Neural cell (in vitro differentiated cells): ENCODE results near the gene TAF1B.

Source experiments
- EP300 ChIP-seq: fragments of 450-650 bp; conservative IDR thresholded peaks from 2 replicates; pipeline ENCODE4 v1.6.1; 2014; ENCODE audit warnings: antibody characterized with exemption, mild to moderate bottlenecking, moderate library complexity; ENCODE audit not compliant: poor library complexity, severe bottlenecking
- EZH2 ChIP-seq: fragments of 200-600, 300-800 bp; shearing (Covaris generic), sonication (generic); IDR thresholded peaks from 2 replicates; pipeline ENCODE4 v1.6.1; 2014; ENCODE audit warnings: antibody characterized with exemption, low read length, borderline replicate concordance, mild to moderate bottlenecking; ENCODE audit not compliant: insufficient read depth, poor library complexity, severe bottlenecking
- MXI1 ChIP-seq: fragments of 450-650 bp; conservative IDR thresholded peaks from 2 replicates; pipeline ENCODE4 v1.6.1; 2014; ENCODE audit warnings: antibody characterized with exemption, mild to moderate bottlenecking; ENCODE audit not compliant: poor library complexity, severe bottlenecking
- POLR2AphosphoS5 ChIP-seq: IDR thresholded peaks from 2 replicates; pipeline ENCODE4 v1.6.1; 2012
- RAD21 ChIP-seq: fragments of 450-650 bp; conservative IDR thresholded peaks from 2 replicates; pipeline ENCODE4 v1.6.1; 2014; ENCODE audit warnings: antibody characterized with exemption, mild to moderate bottlenecking, moderate library complexity
- SMC3 ChIP-seq: fragments of 450-650 bp; conservative IDR thresholded peaks from 2 replicates; pipeline ENCODE4 v1.6.1; 2014; ENCODE audit warnings: antibody characterized with exemption, mild to moderate bottlenecking, moderate library complexity; ENCODE audit not compliant: poor library complexity
- TAF1 ChIP-seq: IDR thresholded peaks from 2 replicates; pipeline ENCODE4 v1.6.1; 2012; ENCODE audit warnings: low read depth
- TF ChIP-seq, protein P1 (sequence below): fragments of 450-650 bp; IDR thresholded peaks from 2 replicates; pipeline ENCODE4 v1.5.1; 2014; ENCODE audit warnings: antibody characterized with exemption, mild to moderate bottlenecking, moderate library complexity; ENCODE audit not compliant: poor library complexity, severe bottlenecking
- TF ChIP-seq, protein P2 (sequence below): IDR thresholded peaks from 2 replicates; pipeline ENCODE4 v1.6.1; 2012; ENCODE audit warnings: borderline replicate concordance

GRCh38 chr2:9852881-9853280 is 9.6 kb downstream of the TAF1B start:
- TF ChIP-seq, protein P1, sequence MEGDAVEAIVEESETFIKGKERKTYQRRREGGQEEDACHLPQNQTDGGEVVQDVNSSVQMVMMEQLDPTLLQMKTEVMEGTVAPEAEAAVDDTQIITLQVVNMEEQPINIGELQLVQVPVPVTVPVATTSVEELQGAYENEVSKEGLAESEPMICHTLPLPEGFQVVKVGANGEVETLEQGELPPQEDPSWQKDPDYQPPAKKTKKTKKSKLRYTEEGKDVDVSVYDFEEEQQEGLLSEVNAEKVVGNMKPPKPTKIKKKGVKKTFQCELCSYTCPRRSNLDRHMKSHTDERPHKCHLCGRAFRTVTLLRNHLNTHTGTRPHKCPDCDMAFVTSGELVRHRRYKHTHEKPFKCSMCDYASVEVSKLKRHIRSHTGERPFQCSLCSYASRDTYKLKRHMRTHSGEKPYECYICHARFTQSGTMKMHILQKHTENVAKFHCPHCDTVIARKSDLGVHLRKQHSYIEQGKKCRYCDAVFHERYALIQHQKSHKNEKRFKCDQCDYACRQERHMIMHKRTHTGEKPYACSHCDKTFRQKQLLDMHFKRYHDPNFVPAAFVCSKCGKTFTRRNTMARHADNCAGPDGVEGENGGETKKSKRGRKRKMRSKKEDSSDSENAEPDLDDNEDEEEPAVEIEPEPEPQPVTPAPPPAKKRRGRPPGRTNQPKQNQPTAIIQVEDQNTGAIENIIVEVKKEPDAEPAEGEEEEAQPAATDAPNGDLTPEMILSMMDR: no peak
- TF ChIP-seq POLR2AphosphoS5: no peak
- no peak for TF ChIP-seq EP300
- TF ChIP-seq EZH2: no peak
- no peak for TF ChIP-seq RAD21
- TF ChIP-seq, protein P2, sequence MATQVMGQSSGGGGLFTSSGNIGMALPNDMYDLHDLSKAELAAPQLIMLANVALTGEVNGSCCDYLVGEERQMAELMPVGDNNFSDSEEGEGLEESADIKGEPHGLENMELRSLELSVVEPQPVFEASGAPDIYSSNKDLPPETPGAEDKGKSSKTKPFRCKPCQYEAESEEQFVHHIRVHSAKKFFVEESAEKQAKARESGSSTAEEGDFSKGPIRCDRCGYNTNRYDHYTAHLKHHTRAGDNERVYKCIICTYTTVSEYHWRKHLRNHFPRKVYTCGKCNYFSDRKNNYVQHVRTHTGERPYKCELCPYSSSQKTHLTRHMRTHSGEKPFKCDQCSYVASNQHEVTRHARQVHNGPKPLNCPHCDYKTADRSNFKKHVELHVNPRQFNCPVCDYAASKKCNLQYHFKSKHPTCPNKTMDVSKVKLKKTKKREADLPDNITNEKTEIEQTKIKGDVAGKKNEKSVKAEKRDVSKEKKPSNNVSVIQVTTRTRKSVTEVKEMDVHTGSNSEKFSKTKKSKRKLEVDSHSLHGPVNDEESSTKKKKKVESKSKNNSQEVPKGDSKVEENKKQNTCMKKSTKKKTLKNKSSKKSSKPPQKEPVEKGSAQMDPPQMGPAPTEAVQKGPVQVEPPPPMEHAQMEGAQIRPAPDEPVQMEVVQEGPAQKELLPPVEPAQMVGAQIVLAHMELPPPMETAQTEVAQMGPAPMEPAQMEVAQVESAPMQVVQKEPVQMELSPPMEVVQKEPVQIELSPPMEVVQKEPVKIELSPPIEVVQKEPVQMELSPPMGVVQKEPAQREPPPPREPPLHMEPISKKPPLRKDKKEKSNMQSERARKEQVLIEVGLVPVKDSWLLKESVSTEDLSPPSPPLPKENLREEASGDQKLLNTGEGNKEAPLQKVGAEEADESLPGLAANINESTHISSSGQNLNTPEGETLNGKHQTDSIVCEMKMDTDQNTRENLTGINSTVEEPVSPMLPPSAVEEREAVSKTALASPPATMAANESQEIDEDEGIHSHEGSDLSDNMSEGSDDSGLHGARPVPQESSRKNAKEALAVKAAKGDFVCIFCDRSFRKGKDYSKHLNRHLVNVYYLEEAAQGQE: no peak
- TF ChIP-seq SMC3: no peak
- TF ChIP-seq TAF1: no peak
- TF ChIP-seq MXI1: no peak
